Natural killer cell treated with Interleukin-12 subunit alpha and Interleukin-12 subunit beta and Interleukin-15 and Interleukin-18, amount 100 ng/mL, for 72 hours (primary cell): ENCODE measurements around the gene CPEB4. TPM values are rescaled to one million over a fixed set of nuclear protein-coding genes. Genes with fewer than 3 reads are reported as not detected.

Experiments used
- ATAC-seq, 2 donors: fragments of 150-1000 bp; cut with Tn5 transposase in 1 of 2; sonication (Bioruptor Pico), chemical (Tn5 transposase) in 1 of 2; 2 replicates each; pipeline ENCODE4 v1.10.0; 2021
- DNase-seq: peaks from one replicate; pipeline ENCODE4 v3.0.0; 2022; ENCODE audit warnings: low spot score
- H3K27ac Mint-ChIP-seq, 2 donors: 1 replicate in 1 of 2; 2 replicates in 1 of 2; pipeline ENCODE4 v1.8.0; 2022; ENCODE audit warnings: mixed read lengths in 2 of 2, mild to moderate bottlenecking in 1 of 2, moderate library complexity in 1 of 2
- H3K27me3 Mint-ChIP-seq, 2 donors: 1 replicate in 1 of 2; 2 replicates in 1 of 2; pipeline ENCODE4 v1.8.0; 2022; ENCODE audit warnings: mixed read lengths in 2 of 2
- H3K36me3 Mint-ChIP-seq: one replicate; pipeline ENCODE4 v1.8.0; 2022; ENCODE audit warnings: mixed read lengths
- H3K4me1 Mint-ChIP-seq, 2 donors: 1 replicate in 1 of 2; 2 replicates in 1 of 2; pipeline ENCODE4 v1.8.0; 2022; ENCODE audit warnings: low read depth in 2 of 2, mixed read lengths in 2 of 2, mild to moderate bottlenecking in 1 of 2
- H3K4me3 Mint-ChIP-seq: one replicate; pipeline ENCODE4 v1.8.0; 2022; ENCODE audit warnings: mixed read lengths
- H3K9me3 Mint-ChIP-seq: 2 replicates; pipeline ENCODE4 v1.8.0; 2022; ENCODE audit warnings: mixed read lengths
- total RNA-seq, 2 donors: library from RNA; stranded (reverse); gene quantifications; one replicate each; pipeline ENCODE4 v1.2.3, GENCODE V29; 2022

The CPEB4 gene
- total RNA-seq, 2 donors from 2014 or later, result 29.9 to 45.6 TPM

DNA sequence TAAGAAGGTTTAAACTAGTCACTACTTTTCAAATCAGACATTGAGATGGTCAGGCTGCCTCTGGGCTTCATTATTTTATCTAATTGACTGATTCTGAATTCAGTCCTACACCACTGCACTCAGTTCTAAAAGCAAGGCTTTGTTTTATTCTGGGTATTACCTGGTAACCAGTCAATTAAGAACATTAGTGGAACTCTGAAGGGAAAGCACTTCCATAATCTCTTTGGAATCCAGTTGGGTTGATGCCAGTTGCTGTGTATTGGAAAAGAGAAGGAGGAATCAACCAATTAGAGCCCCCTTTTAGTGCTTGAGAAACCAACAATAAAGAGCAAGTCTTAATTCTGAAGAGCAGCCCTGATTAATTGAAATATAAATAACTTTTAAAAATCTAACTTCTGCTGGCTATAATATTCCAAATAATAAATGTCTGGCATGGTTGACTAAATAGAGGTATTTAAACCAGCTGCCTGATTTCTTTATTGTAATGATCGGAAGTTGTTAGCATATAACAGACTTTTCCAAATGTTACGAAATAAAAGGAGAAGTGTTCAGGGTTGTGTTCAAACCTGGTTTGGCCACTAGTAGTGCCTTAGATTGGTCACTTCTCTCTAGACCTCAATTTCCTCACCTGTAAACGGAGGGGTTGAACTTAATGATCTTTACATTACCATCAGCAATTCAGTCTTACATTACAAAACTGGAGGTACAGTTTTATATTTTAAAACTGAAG, 32.0 kb downstream of the CPEB4 start:
- ATAC-seq (no peak), DNase-seq (no peak)
- Mint-ChIP-seq H3K36me3 (no peaks in the 10 kb centered on the region), H3K27me3 (no peaks in the 10 kb centered on the region), H3K27ac (no peak overlapping the region), H3K9me3 (no peaks in the 10 kb centered on the region), H3K4me1 (peaks cover 14 to 15% of the 10 kb centered on the region in 2 donors), H3K4me3 (no peak overlapping the region)

DNA sequence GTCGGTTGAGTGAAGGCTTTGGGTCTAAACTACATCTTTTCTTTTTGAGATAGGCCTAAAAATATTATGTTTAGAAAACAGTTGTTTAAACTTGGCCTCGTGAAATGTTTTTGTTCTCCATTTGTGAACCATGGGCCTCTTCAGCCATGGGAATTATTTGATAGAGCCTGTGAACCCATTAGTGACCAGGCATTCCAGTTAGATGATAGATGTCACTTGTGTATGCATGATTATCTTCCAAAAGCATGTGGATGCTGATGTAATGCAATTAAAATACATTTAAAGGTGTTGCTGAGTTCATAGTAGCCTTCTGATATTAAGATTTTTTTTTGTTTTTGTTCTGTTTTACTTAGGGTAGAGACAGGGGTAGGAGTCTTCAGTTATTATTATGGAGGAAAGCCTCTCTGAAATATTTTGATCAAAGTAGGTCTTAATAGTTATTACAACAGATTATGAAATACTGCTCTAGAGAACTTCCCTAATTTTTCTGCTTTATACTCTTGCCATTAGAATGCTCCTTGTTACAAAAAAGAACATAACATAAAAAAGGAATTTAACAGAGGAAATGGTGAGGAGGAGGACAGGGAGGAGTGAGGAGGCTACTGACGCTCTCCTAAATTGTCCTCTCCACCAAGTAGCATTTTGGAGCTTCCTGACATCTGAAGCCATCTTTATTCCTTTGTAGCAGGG, 32.9 kb downstream of the CPEB4 start:
- ATAC-seq (no peak), DNase-seq (no peak)
- no peaks in the 10 kb centered on the region for H3K27me3 Mint-ChIP-seq
- no peak overlapping the region for H3K27ac Mint-ChIP-seq
- H3K4me1 Mint-ChIP-seq, result peaks cover 14 to 16% of the 10 kb centered on the region in 2 donors
- no peak overlapping the region for H3K4me3 Mint-ChIP-seq
- H3K9me3 Mint-ChIP-seq, result no peaks in the 10 kb centered on the region
- no peaks in the 10 kb centered on the region for H3K36me3 Mint-ChIP-seq

DNA sequence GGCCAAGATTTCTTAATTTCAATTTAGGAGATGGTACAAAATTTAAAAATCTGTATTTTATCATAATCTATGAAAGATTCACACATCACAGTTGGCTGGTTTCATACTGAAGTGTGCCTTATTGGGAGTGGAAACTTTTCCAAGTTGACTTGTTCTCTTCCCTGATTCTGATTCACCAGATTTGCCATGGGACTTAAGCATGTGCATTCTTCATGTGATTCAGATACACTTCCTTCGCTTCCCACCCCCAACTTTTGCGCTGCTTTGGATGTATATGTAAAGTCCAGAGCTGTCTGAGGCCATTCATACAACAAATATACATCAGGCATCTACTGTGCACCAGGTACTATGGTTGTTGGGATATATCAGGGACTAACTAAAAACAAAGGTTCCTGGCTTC, 34.4 kb downstream of the CPEB4 start:
- H3K4me1 Mint-ChIP-seq, result peaks cover 16% of the 10 kb centered on the region in 2 donors
- no peaks in the 10 kb centered on the region for H3K9me3 Mint-ChIP-seq
- ATAC-seq, result no peak

DNA sequence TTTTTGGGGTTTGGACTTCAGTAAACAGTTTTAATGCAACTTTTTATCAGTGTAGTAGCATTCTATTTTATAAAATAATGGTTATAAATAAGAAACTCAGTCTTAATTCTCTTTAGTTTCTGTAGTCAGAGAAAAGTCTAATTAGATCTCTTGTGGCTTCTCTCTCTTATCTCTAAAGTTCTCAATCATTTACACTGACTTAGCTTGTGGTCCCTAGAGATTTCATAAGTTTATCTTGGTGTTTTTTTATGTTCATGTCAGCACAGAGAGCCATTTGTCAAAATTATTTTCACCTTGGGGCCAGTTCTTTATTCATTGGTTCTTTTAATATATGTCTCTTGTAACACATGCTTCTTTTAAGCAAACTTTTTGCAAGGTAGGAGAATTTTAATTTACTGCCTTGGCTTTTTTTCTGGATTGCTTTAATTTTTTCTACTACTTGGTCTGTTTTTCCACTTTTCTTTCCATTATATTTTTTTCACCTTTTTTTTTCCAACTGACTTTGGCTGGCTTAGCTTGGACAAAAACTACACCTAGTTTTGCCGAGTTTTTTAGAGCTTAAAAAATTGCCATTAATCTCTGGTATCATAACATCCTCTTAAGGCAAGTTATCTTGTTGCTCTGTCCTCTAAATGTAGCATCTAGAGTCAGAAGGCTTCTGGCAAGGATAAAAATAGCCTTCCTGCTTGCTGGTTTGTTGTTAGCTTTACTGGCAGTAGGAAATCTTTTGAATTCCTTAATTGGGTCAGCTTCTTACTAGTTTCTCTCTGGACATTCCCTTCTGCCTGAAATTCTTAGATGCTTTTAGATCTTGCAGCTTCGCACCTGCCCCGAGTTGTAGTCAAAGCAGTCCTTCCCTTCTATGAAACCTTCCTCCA, 35.3 kb downstream of the CPEB4 start:
- Mint-ChIP-seq H3K9me3 (no peaks in the 10 kb centered on the region), H3K27me3 (no peaks in the 10 kb centered on the region), H3K36me3 (no peaks in the 10 kb centered on the region), H3K4me3 (no peak overlapping the region), H3K27ac (peak overlapping the region in 1 of 2 donors; percentile 44), H3K4me1 (peaks cover 16 to 21% of the 10 kb centered on the region in 2 donors)
- ATAC-seq (no peak), DNase-seq (no peak)

More for the DNA sequence above, 34.4 kb downstream of the CPEB4 start:
- Mint-ChIP-seq H3K36me3 (no peaks in the 10 kb centered on the region), H3K4me3 (no peak overlapping the region), H3K27ac (peak overlapping the region in 1 of 2 donors; percentile 49), H3K27me3 (no peaks in the 10 kb centered on the region)
- DNase-seq, result no peak

DNA sequence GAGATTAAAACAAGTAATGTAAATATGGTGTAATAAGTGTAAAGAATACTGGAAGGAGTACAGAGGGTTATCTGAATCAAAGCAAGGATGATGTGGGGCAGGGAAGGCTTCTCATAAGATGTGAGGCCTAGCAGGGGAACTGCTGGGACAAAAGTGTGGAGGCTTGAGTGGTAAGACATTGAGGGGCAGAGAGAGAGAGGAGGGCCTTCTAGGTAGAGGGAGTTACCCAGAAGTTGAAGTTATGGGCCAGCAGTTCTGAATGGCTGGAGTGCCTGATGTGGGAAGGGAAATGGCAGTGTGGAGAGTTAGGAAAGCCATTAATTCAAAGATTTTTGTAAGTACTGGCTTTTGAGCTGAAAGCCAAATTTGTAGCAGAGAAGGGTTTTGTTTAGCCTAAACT, 36.8 kb downstream of the CPEB4 start:
- Mint-ChIP-seq H3K4me1 (peaks cover 16 to 23% of the 10 kb centered on the region in 2 donors), H3K4me3 (no peak overlapping the region), H3K36me3 (no peaks in the 10 kb centered on the region), H3K27ac (peak overlapping the region in 1 of 2 donors; percentile 4), H3K27me3 (no peaks in the 10 kb centered on the region), H3K9me3 (no peaks in the 10 kb centered on the region)
- ATAC-seq (no peak), DNase-seq (no peak)

DNA sequence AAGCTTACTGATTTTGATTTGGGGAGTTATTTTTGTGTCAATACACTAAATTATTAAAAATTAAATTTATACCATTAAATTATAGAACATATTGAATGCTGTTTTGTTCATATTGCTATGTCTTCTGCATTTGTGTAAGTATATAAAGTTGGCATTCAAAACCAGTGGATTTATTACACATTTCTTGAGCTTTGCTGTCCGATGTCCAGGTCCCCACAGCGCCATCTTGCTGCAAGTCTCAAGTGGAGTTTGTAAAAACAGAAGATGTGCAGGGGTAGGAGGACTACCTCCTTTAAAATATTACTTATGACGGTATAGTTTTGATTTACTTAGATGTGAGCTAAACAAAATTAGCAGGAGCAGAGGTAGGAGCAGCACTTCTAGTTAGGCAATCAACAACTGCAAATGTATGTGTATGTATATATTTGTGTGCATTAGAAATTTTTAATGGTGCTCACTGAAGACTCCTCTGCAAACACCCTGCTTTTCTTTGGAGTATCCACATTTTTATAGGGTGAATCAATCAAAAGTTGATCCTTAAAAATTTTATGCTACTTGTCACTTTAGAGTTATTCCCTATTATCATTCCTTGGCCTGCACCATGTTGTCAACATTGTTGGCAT, 37.4 kb downstream of the CPEB4 start:
- Mint-ChIP-seq H3K4me1 (peaks cover 16 to 21% of the 10 kb centered on the region in 2 donors), H3K27ac (no peak overlapping the region), H3K4me3 (no peak overlapping the region), H3K36me3 (no peaks in the 10 kb centered on the region), H3K9me3 (no peaks in the 10 kb centered on the region), H3K27me3 (no peaks in the 10 kb centered on the region)
- no peak for ATAC-seq
- no peak for DNase-seq

DNA sequence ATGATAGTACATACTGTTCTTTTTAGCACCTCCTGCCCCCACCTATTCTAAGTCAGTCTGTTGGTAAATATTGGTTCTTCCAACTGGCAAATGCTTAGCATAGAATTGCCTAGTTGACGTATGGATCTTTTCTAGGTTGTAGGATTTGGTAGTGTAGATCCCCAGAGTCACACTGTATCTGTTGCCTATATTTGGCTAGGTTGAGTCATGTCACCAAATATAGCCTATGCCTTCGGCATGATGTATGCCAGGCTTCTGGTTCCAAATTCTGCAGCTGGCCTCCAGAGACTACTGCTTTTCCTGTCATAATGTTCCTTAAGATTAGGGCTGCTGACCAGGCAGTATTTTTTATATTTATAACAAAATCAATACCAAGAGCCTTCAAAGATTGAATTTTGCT, 38.2 kb downstream of the CPEB4 start:
- no peaks in the 10 kb centered on the region for H3K27me3 Mint-ChIP-seq
- DNase-seq, result no peak
- no peak overlapping the region for H3K27ac Mint-ChIP-seq
- H3K36me3 Mint-ChIP-seq, result no peaks in the 10 kb centered on the region
- no peak overlapping the region for H3K4me3 Mint-ChIP-seq
- no peak for ATAC-seq
- no peaks in the 10 kb centered on the region for H3K9me3 Mint-ChIP-seq
- H3K4me1 Mint-ChIP-seq, result peaks cover 12 to 21% of the 10 kb centered on the region in 2 donors

DNA sequence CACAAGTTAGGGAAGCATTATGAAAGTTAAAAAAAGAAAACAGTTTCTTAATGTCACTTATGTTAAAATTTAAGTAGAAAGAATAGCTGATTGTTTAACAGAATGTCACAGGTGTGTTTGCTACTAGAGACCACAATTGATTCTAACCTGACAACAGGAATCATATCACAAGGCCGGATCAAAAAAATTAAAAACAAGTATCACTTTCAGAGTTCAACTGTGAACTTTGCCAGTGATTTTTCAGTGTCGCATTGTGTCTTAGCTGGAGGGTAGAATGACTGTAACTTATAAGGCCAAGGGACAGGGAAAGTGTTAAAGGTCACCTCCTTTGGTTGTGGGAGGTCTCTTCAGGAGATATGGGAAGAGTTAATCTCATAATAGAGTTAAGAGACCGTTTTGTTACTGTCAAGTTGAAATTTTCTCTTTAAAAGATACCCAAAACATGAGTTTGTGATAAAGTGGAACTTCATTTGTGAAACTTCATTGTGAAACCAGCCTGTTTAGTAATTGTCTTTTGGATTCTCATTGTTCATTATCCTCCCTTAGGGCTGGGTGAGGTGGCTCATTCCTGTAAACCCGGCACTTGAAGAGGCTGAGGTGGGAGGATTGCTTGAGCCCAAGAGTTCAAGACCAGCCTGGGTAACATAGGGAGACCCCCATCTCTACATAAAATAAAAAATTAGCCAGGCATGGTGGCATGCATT, 40.9 kb downstream of the CPEB4 start:
- peaks cover 8 to 16% of the 10 kb centered on the region in 2 donors for H3K4me1 Mint-ChIP-seq
- H3K36me3 Mint-ChIP-seq, result no peaks in the 10 kb centered on the region
- H3K27ac Mint-ChIP-seq, result no peak overlapping the region
- H3K27me3 Mint-ChIP-seq, result no peaks in the 10 kb centered on the region
- DNase-seq, result no peak
- no peaks in the 10 kb centered on the region for H3K9me3 Mint-ChIP-seq
- H3K4me3 Mint-ChIP-seq, result no peak overlapping the region
- no peak for ATAC-seq

DNA sequence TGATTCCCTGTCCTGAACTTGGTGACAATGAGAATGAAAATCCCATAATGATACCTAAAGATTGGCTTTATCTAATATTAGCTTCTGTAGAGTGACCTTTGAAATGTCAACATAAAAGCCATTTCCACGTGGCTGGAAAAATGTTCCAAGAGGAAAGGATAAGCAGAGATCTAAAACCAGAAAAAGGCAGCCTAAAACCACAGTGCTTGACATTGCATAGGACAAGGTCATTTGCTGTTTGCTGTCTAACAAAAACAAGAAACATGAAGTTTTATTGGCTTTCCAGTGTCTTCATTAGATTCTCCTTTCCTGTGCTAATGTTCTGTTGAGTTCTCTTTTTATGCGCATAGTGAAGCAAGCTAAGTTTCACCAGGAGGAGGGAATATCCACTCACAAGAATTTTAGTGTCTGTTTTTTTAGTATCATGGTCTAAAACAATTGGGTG, 44.6 kb downstream of the CPEB4 start:
- H3K9me3 Mint-ChIP-seq, result no peaks in the 10 kb centered on the region
- no peaks in the 10 kb centered on the region for H3K36me3 Mint-ChIP-seq
- H3K4me3 Mint-ChIP-seq, result no peak overlapping the region
- H3K27me3 Mint-ChIP-seq, result no peaks in the 10 kb centered on the region
- H3K4me1 Mint-ChIP-seq, result peaks cover 0 to 7% of the 10 kb centered on the region in 2 donors
- no peak for ATAC-seq
- H3K27ac Mint-ChIP-seq, result no peak overlapping the region
- no peak for DNase-seq

DNA sequence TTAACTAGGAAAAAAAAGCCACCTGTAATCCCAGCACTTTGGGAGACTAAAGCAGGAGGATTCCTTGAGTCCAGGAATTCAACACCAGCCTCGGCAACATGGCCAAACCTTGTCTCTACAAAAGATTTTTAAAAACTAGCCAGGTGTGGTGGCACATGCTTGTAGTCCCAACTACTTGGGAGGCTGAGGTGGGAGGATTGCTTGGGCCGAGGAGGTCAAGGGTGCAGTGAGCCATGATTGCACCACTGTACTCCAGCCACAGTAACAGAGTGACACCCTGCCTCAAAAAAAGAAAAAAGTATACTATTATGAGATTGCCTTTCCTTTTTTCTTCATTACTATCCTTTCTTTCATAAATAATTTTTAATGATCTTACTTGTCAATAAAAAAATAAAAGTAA, 45.8 kb downstream of the CPEB4 start:
- Mint-ChIP-seq H3K27me3 (no peaks in the 10 kb centered on the region), H3K36me3 (no peaks in the 10 kb centered on the region), H3K27ac (no peak overlapping the region), H3K4me1 (peaks cover 4 to 6% of the 10 kb centered on the region in 2 donors), H3K9me3 (no peaks in the 10 kb centered on the region), H3K4me3 (no peak overlapping the region)
- no peak for DNase-seq
- no peak for ATAC-seq

DNA sequence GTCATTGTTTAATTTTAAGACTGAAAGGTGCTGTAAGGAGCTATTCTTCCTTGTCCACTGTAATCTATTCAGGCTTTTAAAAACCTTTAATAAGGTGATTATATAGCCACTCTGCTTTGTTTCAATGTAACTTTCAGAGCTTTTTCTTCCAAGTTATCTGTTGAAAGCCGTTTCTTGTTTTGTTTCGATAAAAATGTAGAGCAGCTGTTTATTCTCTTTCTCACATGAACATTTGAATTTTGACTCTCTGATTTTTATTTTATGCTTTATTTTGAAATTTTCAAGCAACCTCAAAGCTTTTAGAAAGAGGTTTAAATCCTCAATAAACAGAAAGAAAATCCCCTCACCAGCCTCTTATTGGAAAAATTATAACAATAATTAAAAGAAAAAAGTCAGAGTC, 47.2 kb downstream of the CPEB4 start:
- no peak overlapping the region for H3K4me3 Mint-ChIP-seq
- DNase-seq (no peak), ATAC-seq (no peak)
- peaks cover 4 to 6% of the 10 kb centered on the region in 2 donors for H3K4me1 Mint-ChIP-seq
- H3K9me3 Mint-ChIP-seq, result no peaks in the 10 kb centered on the region
- no peaks in the 10 kb centered on the region for H3K27me3 Mint-ChIP-seq
- H3K36me3 Mint-ChIP-seq, result no peaks in the 10 kb centered on the region
- H3K27ac Mint-ChIP-seq, result no peak overlapping the region

DNA sequence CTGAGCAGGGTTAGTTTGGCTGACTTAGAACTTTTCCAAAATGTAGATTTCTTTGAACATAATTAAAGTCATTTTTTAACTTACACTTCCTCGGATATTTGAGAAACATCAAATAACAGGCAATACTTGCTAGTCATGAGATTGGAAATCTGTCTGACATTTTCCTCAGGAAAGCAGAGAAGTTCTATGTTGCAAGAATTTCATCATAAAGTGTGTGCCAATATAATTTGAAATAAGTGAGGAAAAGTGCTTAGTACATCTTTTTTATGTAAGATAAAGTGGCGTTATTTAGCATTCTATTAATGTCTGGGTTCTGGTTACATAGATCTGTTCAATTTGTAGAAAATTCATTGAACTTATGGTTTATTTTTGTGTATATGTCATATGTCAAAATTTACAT, 52.1 kb downstream of the CPEB4 start:
- no peak for ATAC-seq
- Mint-ChIP-seq H3K4me1 (peaks cover 7 to 10% of the 10 kb centered on the region in 2 donors), H3K27me3 (no peaks in the 10 kb centered on the region), H3K4me3 (no peak overlapping the region), H3K27ac (no peak overlapping the region), H3K9me3 (no peaks in the 10 kb centered on the region), H3K36me3 (no peaks in the 10 kb centered on the region)
- no peak for DNase-seq

DNA sequence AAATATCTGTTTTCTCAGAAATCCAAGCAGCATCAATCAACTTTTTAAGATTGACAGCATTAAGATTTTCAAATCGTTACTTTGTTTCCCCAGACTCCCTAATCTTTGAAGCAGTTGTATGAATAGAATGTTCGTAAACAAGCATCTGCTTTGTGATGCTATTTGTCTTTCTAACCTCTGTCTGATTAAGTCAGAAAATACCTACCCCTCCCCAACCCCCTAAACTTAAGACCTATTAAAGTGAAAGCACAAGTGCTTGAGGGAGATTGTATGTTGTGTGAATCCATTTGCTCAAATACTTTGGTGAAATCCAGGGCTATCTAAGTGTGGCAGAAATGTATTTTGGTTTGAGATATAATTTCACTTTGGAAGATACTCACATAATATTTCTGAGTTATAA, 53.0 kb downstream of the CPEB4 start:
- no peak overlapping the region for H3K4me3 Mint-ChIP-seq

More for the DNA sequence above, 53.0 kb downstream of the CPEB4 start:
- Mint-ChIP-seq H3K36me3 (no peaks in the 10 kb centered on the region), H3K9me3 (no peaks in the 10 kb centered on the region), H3K4me1 (peaks cover 7 to 10% of the 10 kb centered on the region in 2 donors), H3K27ac (no peak overlapping the region), H3K27me3 (no peaks in the 10 kb centered on the region)
- ATAC-seq, result no peak
- DNase-seq, result no peak
